Measurements from ENCODE around the gene ASMTL.
"Not testable (repeated sequence)": the region's sequence is repeated elsewhere in the genome, so short reads cannot be mapped to it uniquely, and the experiment has no call there.

ASMTL gene

DNA sequence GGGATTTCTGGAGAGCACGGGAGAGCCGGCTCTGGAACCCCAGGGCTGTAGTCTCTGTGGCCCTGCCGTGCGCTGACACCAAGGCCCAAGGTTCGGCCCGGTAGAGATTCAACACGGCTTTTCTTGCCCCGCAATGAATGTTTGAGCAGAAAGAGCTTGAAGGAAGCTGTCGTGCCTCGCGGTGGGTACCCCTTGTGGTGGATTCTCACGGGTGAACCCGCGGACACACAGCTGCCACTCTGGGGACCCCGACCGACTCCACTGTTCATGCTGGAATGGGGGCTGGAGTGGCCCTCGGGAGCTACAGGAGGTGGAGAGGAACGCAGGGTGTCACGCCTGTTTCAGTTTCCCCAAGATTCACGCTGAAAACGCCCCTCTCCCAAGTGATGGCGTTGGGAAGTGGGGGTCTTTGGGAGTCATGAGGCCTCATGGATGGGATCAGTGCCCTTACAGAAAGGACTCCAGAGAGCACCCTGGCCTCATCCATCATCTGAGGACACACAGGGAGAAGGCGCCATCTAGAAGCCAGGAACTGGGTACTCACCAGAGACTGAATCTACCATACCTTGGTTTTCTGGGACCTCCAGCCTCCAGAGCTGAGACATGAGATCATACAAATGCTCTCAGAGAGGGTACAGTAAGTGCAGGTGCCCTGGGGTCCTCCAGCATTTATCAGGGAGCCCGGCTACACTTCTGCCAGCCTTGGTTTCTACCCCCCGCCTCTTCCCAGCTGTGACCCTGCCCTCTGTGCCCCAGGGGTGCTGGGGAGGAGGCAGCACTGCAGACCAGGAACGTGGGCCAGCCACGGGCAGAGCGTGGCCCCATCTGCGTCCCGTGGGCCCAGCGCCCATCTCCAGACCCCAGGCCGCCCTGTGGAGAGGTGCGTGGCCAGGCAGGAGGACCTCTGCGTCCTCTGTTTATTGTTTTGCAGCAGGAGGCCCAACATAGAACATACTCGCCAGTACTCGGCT lies 67.2 kb downstream of the ASMTL start:
- DNase-seq, result no peak

DNA sequence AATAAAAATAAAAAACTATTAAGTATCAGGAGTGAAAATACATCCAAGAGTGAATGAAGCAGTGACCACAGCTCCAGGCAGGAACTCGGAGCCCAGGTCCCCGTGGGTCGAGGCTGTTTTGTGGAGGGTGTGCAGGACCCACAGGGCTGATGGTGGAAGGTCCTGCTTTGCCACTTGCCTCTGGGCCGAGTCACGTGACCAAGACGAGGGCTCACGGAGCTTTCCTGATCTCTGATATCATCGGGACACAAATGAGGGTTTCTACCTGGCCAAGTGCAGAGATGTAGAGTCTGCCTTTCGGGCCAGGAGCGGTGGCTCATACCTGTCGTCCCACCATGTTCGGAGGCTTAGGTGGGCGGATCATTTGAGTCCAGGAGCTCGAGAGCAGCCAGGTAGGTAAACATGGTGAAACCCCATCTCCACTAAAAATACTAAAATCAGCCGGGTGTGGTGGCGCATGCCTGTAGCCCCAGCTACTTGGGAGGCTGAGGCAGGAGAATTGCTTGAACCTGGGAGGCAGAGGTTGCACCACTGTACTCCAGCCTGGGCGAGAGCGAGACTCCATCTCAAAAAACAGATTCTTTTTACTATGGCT lies 68.0 kb downstream of the ASMTL start:
- no peak for DNase-seq

DNA sequence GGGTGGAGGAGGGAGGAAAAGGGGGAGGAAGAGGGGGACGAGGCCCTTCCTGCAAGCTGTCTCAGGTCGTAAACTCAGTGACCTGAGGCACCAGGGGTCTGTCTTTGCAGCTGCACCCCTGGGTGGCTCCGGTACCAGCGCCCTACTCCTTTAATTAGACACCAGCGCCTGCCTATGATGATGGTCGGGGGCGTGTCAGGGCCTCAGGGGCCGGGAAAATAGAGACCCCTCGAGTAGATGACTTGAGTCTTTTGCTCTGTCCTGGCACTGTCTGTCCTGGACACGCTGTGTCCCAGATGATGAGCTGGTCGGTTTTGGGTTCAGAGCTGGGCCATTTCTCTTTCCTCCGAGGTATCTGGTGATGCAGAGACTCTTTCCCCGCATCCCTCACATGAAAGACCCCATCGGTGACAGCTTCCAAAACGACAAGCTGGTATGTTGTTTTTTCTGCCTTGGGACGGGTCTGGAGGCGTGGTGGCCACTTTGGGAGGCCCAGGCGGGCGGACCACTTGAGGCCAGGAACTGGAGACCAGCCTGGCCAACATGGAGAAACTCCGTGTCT lies 72.0 kb downstream of the ASMTL start:
- DNase-seq, result no peak

DNA sequence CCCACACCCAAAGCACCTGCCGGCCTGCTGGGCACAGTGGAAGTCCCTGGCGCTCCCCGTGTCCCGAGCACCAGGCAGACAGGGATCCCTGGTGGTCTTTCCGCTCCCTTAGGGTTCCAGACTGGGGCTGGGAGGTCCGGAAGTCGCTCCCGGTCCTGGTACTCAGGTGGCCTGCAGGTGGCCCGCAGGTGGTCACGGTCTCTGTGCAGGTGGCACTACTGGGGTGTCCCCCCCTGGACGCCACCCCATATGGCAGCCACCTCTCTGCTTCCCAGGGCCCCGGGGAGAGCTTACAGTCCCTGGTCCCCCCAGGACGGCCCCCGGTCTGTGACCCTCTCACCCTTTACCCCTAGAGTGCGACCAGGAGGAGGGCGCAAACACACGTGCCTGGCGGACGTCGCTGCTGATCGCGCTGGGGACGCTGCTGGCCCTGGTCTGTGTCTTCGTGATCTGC lies 74.4 kb downstream of the ASMTL start:
- DNase-seq, result no peak

DNA sequence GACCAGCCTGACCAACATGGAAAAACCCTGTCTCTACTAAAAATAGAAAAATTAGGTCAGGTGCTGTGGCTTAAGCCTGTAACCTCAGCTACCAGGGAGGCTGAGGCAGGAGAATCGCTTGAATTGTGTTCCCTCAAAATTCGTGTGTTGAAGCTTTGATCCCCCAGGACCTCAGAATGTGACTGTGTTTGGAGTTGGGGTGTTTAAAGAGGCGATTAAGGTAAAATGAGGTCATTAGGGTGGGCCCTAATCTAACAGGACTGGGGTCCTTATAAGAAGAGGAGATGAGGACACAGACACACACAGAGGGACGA lies 84.4 kb downstream of the ASMTL start:
- DNase-seq, result no peak

DNA sequence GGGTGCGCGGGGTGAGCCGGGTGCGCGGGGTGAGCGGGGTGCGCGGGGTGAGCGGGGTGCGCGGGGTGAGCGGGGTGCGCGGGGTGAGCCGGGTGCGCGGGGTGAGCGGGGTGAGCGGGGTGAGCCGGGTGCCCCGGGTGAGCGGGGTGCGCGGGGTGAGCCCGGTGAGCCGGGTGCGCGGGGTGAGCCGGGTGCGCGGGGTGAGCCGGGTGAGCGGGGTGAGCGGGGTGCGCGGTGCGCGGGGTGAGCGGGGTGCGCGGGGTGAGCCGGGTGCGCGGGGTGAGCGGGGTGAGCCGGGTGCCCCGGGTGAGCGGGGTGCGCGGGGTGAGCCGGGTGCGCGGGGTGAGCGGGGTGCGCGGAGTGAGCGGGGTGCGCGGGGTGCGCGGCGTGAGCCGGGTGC lies 86.3 kb downstream of the ASMTL start:
- DNase-seq, result not testable (repeated sequence)

DNA sequence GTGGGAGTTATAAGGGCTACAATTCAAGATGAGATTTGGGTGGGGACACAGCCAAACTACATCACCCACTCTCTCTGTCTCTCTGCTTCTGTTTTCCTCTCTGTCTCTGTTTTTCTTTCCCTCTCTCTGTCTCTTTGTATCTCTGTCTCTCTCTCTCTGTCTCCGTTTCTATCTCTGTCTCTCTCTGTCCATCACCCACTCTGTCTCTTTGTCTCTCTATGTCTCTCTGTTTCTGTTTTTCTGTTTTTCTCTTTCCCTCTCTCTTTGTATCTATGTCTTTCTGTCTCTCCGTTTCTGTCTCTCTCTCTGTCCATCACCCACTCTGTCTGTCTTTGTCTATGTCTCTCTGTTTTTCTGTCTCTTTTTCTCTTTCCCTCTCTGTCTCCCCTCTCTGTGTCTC lies 90.8 kb downstream of the ASMTL start:
- DNase-seq, result no peak

DNA sequence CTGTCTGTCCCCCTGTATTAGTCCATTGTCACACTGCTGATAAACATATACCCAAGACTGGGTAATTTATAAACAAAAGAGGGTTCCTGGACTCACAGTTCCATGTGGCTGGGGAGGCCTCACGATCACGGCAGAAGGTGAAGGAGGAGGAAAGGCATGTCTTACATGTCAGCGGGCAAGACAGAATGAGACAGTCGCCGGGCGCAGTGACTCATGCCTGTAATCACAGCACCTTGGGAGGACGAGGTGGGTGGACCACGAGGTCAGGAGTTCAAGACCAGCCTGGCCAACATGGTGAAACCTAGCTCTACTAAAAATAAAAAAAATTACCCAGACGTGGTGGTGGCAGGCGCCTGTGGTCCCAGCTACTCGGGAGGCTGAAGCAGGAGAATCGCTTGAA lies 91.4 kb downstream of the ASMTL start:
- no peak for DNase-seq

DNA sequence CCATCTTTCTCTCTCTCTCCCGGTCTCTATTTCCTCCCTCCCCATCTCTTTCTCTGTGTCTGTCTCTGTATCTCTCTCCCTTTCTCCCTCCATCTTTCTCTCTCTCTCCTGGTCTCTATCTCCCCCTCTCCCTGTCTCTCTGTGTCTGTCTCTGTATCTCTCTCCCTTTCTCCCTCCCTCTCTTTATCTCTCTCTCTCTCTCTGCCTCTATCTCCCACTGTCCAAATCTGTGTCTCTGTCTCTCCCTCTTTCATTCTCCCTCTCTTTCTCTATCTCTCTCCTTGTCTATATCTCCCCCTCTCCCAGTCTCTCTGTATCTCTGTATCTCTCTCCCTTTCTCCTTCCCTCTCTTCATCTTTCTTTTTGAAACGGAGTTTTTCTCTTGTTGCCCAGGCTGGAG lies 92.5 kb downstream of the ASMTL start:
- no peak for DNase-seq

DNA sequence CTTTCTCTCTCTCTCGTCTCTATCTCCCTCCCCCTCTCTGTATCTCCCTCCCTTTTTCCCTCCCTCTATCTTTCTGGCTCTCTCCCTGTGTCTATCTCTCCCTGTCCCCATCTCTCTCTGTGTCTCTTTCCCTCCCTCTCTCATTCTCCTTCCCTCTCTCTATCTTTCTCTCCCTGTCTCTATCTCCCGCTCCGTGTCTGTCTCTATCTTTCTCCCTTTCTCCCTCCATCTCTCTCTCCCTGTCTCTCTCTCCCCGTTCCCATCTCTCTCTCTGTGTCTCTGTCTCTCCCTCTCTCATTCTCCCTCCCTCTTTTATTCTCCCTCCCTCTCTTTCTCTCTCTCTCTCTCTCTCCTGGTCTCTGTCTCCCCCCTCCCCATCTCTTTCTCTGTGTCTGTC lies 93.2 kb downstream of the ASMTL start:
- DNase-seq, result no peak

DNA sequence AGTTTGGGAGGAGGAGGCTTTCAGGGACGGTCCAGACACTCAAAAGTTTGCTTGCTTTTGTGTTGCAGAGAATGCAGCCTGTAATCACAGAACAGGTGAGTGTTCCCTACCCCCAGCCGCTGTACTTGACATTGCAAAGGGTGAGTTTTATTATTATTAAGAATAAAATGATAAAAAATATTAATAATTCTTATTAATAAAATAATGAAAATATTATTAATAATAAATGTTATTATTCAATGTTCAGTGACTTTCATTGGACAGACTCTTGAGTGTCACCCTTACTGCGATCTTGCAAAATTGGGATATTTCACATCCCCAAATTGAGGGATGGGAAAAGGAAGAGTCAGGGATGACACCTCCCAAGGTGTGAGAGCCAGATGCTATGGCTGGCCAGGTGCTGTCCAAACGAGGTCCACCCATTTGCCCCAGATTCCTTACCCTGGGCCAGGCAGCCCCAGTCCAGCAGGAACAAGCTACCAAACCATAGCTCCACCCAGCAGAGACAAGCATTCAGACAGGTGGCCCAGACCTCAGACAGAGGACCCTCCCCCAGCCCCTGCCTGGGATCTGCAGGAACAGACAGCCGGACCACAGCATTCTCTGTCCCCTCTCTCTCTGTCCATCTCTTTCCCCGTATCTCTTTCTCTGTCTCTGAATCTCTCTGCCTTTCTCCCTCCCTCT lies 93.8 kb downstream of the ASMTL start:
- no peak for DNase-seq

DNA sequence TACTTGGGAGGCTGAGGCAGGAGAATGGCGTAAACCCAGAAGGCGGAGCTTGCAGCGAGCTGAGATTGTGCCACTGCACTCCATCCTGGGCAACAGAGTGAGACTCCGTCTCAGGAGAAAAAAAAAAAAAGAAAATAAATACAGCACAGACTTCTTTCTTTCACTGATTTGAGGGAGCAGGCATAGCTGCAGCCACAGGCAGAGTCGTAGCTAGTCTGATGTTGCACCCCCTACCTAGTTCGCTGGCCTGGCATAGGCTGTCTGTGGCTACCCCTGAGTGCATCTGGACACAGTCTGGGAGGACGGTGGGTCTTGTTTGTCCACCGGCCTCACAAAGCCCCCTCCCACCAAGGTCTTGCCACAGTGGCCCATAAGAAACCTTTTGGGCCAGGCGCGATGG lies 94.7 kb downstream of the ASMTL start:
- no peak for DNase-seq

DNA sequence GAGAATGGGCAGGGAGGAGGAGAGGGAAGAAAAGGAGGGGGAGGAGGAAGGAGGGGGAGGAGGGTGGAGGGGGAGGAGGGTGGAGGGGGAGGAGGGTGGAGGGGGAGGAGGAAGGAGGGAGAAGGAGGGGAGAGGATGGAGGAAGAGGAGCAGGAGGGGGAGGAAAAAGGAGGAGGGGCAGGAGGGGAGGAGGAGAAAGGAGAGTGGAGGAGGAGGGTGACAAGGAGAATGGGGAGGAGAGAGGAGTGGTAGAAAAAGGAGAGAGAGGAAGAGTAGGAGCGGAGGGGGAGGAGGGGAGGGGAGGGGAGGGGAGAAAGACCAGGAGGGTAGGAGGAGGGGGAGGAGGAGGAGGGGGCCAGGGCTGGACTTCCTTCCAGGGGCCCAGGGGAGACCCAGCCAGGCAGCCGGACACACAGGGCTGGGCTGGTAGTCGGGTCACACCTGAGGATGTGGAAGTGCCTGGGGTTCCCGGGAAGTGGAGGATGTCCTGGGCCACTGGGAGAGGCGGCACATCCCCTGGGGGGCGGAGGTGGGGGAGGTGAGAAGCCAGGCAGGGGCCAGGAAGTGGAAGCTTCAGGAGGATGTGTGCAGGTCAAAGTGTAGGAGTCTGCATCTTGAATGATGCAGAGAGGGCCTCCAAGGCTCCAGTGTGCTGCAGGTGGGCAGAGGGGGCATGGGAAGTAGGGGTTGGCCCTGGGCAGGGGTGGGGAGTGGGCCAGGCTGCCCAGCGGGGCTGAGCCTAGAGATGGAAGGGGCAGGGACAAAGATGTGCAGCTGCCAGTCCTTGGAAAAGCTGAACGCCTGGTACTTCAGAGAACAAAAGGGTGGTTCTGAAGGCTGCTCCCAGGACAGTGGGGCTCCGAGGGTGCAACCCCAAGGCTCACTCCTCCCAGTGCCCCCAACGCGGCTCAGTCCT lies 97.3 kb downstream of the ASMTL start:
- DNase-seq, result no peak

DNA sequence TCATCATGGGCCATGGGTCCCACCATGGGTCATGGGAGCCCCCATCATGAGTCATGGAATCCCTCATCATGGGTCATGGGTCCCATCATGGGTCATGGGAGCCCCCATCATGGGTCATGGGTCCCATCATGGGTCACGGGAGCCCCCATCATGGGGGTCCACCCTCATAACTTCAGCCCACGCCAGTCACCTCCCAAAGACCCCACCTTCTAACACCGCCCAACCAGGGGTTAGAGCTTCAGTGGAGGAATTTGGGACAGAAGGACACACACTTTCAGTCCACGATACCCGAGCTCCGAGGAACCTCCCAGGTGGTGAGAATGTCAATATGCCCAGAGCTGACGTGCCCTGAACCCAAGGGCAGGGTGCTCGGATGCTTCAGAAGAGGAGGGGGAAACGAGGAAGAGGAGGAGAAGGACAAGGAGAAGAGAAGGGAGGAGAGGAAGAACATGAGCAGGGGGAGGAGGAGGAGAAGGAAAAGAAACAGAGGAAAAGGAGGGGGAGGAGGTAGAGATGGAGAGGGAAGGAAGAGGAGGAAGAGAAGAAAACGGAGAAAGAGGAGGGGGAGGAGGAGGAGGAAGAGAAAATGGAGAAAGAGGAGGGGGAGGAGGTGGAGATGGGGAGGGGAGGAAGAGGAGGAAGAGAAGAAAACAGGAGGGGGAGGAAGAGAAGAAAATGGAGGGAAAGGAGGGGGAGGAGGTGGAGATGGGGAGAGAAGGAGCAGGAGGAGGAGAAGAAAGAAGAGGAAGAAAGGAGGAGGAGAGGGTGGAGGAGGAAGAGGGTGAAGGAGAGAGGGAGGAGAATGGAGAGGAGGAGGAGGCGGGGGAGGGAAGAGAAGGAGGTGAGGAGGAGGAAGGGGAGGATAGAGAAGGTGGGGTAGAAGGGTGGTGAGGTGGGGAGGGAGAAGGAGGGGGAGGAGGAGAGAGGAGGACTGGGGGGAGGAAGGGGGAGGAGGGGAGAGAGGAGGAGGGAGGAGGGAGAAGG lies 98.4 kb downstream of the ASMTL start:
- no peak for DNase-seq

Data from NCI-H748 treated with DMSO at 0.1 percent for 48 hours (cell line).